ENCODE data around the gene SERHL2. TPM values are rescaled to one million over a fixed set of nuclear protein-coding genes. Genes with fewer than 3 reads are reported as not detected.

Gene SERHL2
- total RNA-seq, 1 donor from 2014 or later, result not detected

DNA sequence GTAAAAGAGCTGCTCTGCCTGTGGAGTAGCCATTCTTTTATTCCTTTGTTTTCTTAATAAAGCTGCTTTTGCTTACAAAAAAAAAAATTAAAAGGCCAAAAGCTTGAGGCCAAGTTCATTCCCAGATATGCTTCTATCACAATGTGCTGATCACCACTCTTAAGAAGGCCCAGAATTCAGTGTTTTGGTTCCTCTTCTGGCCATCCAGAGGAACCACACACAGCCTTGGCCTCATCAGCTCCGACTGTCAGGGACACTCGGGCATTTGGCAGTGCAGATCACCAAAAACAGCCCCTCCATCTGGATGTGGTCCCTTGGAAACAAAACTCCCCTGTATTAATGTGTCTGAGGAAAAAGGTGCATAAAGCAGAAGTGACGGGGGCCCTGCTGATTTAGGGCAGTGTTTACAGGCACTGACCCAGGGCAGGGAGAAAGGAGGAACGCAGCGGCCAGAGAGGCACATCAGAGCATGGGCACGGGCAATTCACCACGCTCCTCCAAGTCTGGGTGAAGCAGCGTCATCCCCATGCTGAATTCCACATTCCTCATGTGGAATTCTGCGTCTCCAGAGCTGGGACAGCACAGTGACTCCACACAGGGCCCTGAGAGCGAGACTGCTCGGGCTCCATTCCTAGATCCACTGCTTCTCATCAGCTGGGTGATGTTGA is 43.2 kb downstream of the SERHL2 start:
- no peak overlapping the region for H3K27ac ChIP-seq
- H3K4me3 Mint-ChIP-seq, result no peak overlapping the region
- peaks cover 5% of the 10 kb centered on the region for H3K27me3 Mint-ChIP-seq (ENCODE audit: insufficient read depth, low read depth)
- peaks cover 31% of the 10 kb centered on the region for H3K79me2 ChIP-seq (ENCODE audit: low read depth)
- H3K4me1 ChIP-seq, result no peaks in the 10 kb centered on the region
- no peaks in the 10 kb centered on the region for H3F3A ChIP-seq (ENCODE audit: low read depth)
- H3K36me3 ChIP-seq, result no peaks in the 10 kb centered on the region
- no peaks in the 10 kb centered on the region for H3K9me3 Mint-ChIP-seq
- no peak for DNase-seq (ENCODE audit: low spot score)
- H4K20me1 ChIP-seq (ENCODE audit: low read depth), result peaks cover 48% of the 10 kb centered on the region
- no peaks in the 10 kb centered on the region for H3K4me1 Mint-ChIP-seq
- no peak overlapping the region for H3K27ac Mint-ChIP-seq
- TF ChIP-seq EZH2phosphoT487 (IDR thresholded peaks at IDR 0.05) (no peak), EZH2 (IDR thresholded peaks at IDR 0.05) (no peak)
- TF ChIP-seq, protein P1, sequence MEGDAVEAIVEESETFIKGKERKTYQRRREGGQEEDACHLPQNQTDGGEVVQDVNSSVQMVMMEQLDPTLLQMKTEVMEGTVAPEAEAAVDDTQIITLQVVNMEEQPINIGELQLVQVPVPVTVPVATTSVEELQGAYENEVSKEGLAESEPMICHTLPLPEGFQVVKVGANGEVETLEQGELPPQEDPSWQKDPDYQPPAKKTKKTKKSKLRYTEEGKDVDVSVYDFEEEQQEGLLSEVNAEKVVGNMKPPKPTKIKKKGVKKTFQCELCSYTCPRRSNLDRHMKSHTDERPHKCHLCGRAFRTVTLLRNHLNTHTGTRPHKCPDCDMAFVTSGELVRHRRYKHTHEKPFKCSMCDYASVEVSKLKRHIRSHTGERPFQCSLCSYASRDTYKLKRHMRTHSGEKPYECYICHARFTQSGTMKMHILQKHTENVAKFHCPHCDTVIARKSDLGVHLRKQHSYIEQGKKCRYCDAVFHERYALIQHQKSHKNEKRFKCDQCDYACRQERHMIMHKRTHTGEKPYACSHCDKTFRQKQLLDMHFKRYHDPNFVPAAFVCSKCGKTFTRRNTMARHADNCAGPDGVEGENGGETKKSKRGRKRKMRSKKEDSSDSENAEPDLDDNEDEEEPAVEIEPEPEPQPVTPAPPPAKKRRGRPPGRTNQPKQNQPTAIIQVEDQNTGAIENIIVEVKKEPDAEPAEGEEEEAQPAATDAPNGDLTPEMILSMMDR (IDR thresholded peaks at IDR 0.05), result no peak
- H3K4me2 ChIP-seq, result no peak overlapping the region
- no peaks in the 10 kb centered on the region for H3K27me3 ChIP-seq
- no peak overlapping the region for H3K4me3 ChIP-seq
- no peak overlapping the region for H2AFZ ChIP-seq (replicated peaks)
- H3K9ac ChIP-seq, result no peak overlapping the region
- H3K9me3 ChIP-seq (ENCODE audit: low read depth), result no peaks in the 10 kb centered on the region
- H3K36me3 Mint-ChIP-seq, result peaks cover 31% of the 10 kb centered on the region

DNA sequence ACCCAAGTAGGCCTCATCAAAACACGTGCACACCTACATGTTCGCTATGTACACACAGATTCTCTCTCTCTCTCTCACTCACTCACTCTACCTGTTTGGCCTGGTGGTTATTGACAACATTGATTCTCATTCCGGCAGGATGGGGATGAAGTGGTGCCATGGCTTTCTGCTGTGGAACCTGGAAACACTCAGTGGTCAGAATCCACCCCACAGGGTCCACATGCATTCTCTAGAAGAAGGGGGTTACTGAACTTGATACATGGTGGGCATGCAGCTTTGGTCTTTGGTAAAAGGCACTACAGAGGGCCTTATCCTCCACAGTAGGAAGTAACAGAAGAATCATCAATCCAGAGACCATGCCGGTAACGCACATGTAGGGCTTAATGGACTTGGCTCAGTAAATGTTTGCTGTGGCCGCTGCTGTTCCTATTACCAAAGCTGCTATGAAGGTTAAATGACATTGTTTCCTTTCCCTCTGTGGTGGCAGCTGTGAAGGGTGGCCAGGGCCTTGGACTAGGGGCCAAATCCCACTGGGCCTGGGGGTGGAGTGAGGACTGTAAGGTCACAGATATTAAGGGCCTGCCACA is 48.2 kb downstream of the SERHL2 start:
- Histone ChIP-seq H3K79me2 (ENCODE audit: low read depth) (peaks cover 81% of the 10 kb centered on the region), H3K27ac (no peak overlapping the region), H3F3A (ENCODE audit: low read depth) (peaks cover 7% of the 10 kb centered on the region), H3K4me1 (peaks cover 10% of the 10 kb centered on the region), H3K4me2 (no peak overlapping the region), H3K36me3 (no peaks in the 10 kb centered on the region), H4K20me1 (ENCODE audit: low read depth) (peaks cover 74% of the 10 kb centered on the region), H3K4me3 (no peak overlapping the region), H3K9me3 (ENCODE audit: low read depth) (no peaks in the 10 kb centered on the region), H3K27me3 (no peaks in the 10 kb centered on the region), H2AFZ (replicated peaks) (no peak overlapping the region), H3K9ac (no peak overlapping the region)
- TF ChIP-seq EZH2 (IDR thresholded peaks at IDR 0.05), result no peak
- TF ChIP-seq EZH2phosphoT487 (IDR thresholded peaks at IDR 0.05), result no peak
- TF ChIP-seq, protein P1 (IDR thresholded peaks at IDR 0.05), result no peak
- peaks cover 2% of the 10 kb centered on the region for H3K27me3 Mint-ChIP-seq (ENCODE audit: insufficient read depth, low read depth)
- no peak overlapping the region for H3K27ac Mint-ChIP-seq
- H3K4me3 Mint-ChIP-seq, result no peak overlapping the region
- H3K4me1 Mint-ChIP-seq, result peaks cover 10% of the 10 kb centered on the region
- H3K36me3 Mint-ChIP-seq, result peaks cover 44% of the 10 kb centered on the region
- H3K9me3 Mint-ChIP-seq, result peaks cover 2% of the 10 kb centered on the region
- DNase-seq (ENCODE audit: low spot score), result no peak

DNA sequence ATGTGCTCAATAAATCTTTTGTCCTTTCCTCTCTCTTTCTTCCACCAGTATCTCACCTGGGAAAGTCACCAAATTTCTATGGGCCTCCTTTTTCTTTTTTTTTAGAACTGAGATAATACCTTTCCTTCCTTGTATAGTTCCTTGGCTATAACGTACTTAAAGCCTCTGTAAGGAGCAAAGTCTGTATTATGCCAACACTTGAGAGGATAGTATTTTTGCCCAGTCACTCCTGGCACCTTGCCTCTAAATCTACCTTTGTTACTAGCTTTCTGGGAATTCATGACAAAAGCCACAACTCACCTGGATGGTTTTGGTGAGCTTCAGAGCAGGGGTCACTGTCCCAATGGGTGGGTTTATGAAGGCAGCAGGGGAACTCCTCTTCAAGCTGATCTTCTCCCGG is 48.7 kb downstream of the SERHL2 start:
- Histone ChIP-seq H3K79me2 (ENCODE audit: low read depth) (peaks cover 86% of the 10 kb centered on the region), H4K20me1 (ENCODE audit: low read depth) (peaks cover 69% of the 10 kb centered on the region)

More for the DNA sequence above, 48.7 kb downstream of the SERHL2 start:
- Mint-ChIP-seq H3K27ac (no peak overlapping the region), H3K36me3 (peaks cover 44% of the 10 kb centered on the region), H3K4me1 (peaks cover 10% of the 10 kb centered on the region), H3K27me3 (ENCODE audit: insufficient read depth, low read depth) (peaks cover 3% of the 10 kb centered on the region), H3K9me3 (peaks cover 2% of the 10 kb centered on the region), H3K4me3 (no peak overlapping the region)
- peaks cover 10% of the 10 kb centered on the region for H3K4me1 ChIP-seq
- no peak overlapping the region for H3K4me3 ChIP-seq
- no peaks in the 10 kb centered on the region for H3K36me3 ChIP-seq
- peaks cover 7% of the 10 kb centered on the region for H3F3A ChIP-seq (ENCODE audit: low read depth)
- no peak overlapping the region for H2AFZ ChIP-seq (replicated peaks)
- H3K9me3 ChIP-seq (ENCODE audit: low read depth), result no peaks in the 10 kb centered on the region
- H3K4me2 ChIP-seq, result no peak overlapping the region
- DNase-seq (ENCODE audit: low spot score), result no peak
- H3K27ac ChIP-seq, result no peak overlapping the region
- TF ChIP-seq EZH2 (IDR thresholded peaks at IDR 0.05) (no peak), EZH2phosphoT487 (IDR thresholded peaks at IDR 0.05) (no peak)
- TF ChIP-seq, protein P1 (IDR thresholded peaks at IDR 0.05), result no peak
- H3K9ac ChIP-seq, result no peak overlapping the region
- H3K27me3 ChIP-seq, result no peaks in the 10 kb centered on the region

All from neural progenitor cell (in vitro differentiated cells).